ENCODE data around the gene SERP2. TPM values are rescaled to one million over a fixed set of nuclear protein-coding genes. Genes with fewer than 3 reads are reported as not detected.

Gene SERP2
- total RNA-seq, 1 experiment from 2014 or later, result 1.2 TPM

DNA sequence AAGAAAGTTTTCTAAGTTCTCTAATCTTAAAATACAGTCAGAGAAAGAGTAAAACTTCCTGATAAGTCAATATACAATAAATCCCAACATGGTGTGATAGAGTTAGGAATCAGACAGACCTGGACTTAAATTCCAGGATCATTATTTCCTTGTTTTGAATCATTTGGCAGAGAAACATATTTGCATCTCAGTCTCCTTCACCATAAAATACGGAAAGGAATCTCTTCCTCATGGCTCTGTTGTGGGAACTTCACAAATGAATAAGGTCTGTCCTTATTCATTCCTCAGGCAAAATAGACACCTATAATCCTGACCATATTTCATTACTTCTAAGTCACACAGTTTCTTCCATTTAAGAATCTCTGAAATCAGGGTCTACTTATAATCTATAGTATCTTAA lies 19.3 kb upstream of the SERP2 start:
- DNase-seq, result no peak
- Histone ChIP-seq H3K79me2 (ENCODE audit: low read length) (no peaks in the 10 kb centered on the region), H3K9me2 (replicated peaks; ENCODE audit: low read length) (no peaks in the 10 kb centered on the region), H3K9ac (ENCODE audit: low read length) (no peak overlapping the region), H3K27me3 (ENCODE audit: low read length) (no peaks in the 10 kb centered on the region), H3K4me2 (ENCODE audit: low read length) (no peak overlapping the region), H3K27ac (ENCODE audit: low read length) (no peak overlapping the region), H2AFZ (ENCODE audit: low read length) (no peak overlapping the region), H3K9me3 (ENCODE audit: low read length) (no peaks in the 10 kb centered on the region), H3K36me3 (ENCODE audit: low read depth, low read length) (no peaks in the 10 kb centered on the region), H3K4me1 (ENCODE audit: insufficient read depth, low read length) (peaks cover under 1% of the 10 kb centered on the region), H4K20me1 (ENCODE audit: low read length) (no peaks in the 10 kb centered on the region), H3K4me3 (ENCODE audit: low read length) (no peak overlapping the region), H3F3A (ENCODE audit: low read length, unreplicated experiment) (no peaks in the 10 kb centered on the region)
- intact Hi-C loops (cut with micrococcal nuclease), result no loop called here
- ChIA-PET POLR2A (ENCODE audit: unreplicated experiment) (no interaction called here), CTCF (no interaction called here)
- TF ChIP-seq EZH2phosphoT487 (IDR thresholded peaks at IDR 0.05; ENCODE audit: borderline replicate concordance, low read length) (no peak), EZH2 (IDR thresholded peaks at IDR 0.05; ENCODE audit: low read length, unreplicated experiment) (no peak)
- TF ChIP-seq, protein P1, sequence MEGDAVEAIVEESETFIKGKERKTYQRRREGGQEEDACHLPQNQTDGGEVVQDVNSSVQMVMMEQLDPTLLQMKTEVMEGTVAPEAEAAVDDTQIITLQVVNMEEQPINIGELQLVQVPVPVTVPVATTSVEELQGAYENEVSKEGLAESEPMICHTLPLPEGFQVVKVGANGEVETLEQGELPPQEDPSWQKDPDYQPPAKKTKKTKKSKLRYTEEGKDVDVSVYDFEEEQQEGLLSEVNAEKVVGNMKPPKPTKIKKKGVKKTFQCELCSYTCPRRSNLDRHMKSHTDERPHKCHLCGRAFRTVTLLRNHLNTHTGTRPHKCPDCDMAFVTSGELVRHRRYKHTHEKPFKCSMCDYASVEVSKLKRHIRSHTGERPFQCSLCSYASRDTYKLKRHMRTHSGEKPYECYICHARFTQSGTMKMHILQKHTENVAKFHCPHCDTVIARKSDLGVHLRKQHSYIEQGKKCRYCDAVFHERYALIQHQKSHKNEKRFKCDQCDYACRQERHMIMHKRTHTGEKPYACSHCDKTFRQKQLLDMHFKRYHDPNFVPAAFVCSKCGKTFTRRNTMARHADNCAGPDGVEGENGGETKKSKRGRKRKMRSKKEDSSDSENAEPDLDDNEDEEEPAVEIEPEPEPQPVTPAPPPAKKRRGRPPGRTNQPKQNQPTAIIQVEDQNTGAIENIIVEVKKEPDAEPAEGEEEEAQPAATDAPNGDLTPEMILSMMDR (conservative IDR thresholded peaks at IDR 0.05; ENCODE audit: low read depth, low read length), result no peak
- no peak for ATAC-seq
- no TSS peak for BruUV-seq (replicated peaks)

DNA sequence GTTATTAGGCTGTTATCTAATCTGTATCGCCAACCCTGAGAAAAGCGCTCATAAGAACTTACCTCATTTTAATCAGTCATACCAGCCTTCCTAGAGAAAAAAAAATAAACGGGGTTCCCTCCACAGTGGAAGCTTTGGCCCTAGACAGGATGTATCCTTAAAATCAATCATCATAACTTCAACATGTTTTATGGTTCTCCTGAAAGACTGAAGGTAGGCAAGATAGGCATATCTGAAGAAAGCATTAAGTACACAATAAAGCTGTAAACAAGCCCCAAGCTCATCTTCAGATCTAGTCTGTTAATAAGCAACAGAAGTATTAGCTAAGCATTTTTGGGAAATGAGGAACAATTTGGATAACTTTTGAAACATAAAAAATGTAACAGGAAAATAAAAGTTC lies 18.7 kb upstream of the SERP2 start:
- CTCF ChIA-PET, result no interaction called here
- POLR2A ChIA-PET (ENCODE audit: unreplicated experiment), result no interaction called here

DNA sequence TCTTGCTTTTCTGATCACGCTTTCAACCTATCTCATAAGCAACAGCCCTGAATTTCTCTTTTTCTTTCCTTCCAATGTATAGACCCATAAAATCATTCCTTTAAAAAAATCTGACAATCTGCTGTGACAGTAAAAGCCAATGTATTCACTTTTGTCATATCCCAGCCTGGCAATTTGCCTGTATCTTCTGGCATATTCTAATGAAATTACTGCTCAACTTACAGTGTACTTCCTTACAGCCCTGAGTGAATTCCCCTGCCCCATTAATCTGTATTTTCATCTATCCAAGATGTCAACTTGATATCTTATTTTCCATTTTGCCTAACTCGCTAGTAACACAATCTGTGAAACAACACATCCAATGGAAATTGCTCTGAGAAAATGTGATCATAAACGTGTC lies 18.0 kb upstream of the SERP2 start:
- no peaks in the 10 kb centered on the region for H3K9me3 ChIP-seq (ENCODE audit: low read length)
- H3K4me1 ChIP-seq (ENCODE audit: insufficient read depth, low read length), result peaks cover 14% of the 10 kb centered on the region
- intact Hi-C loops (cut with micrococcal nuclease), result no loop called here
- no peaks in the 10 kb centered on the region for H4K20me1 ChIP-seq (ENCODE audit: low read length)
- no peaks in the 10 kb centered on the region for H3K36me3 ChIP-seq (ENCODE audit: low read depth, low read length)
- no peaks in the 10 kb centered on the region for H3K27me3 ChIP-seq (ENCODE audit: low read length)
- no TSS peak for BruUV-seq (replicated peaks)
- no peaks in the 10 kb centered on the region for H3K9me2 ChIP-seq (replicated peaks; ENCODE audit: low read length)
- no peak overlapping the region for H3K27ac ChIP-seq (ENCODE audit: low read length)
- TF ChIP-seq, protein P1 (conservative IDR thresholded peaks at IDR 0.05; ENCODE audit: low read depth, low read length), result no peak
- TF ChIP-seq EZH2 (IDR thresholded peaks at IDR 0.05; ENCODE audit: low read length, unreplicated experiment) (no peak), EZH2phosphoT487 (IDR thresholded peaks at IDR 0.05; ENCODE audit: borderline replicate concordance, low read length) (no peak)
- CTCF ChIA-PET, result no interaction called here
- H2AFZ ChIP-seq (ENCODE audit: low read length), result no peak overlapping the region
- no peak overlapping the region for H3K9ac ChIP-seq (ENCODE audit: low read length)
- no peak overlapping the region for H3K4me2 ChIP-seq (ENCODE audit: low read length)
- POLR2A ChIA-PET (ENCODE audit: unreplicated experiment), result no interaction called here
- H3F3A ChIP-seq (ENCODE audit: low read length, unreplicated experiment), result no peaks in the 10 kb centered on the region
- DNase-seq (no peak), ATAC-seq (no peak)
- H3K4me3 ChIP-seq (ENCODE audit: low read length), result no peak overlapping the region
- no peaks in the 10 kb centered on the region for H3K79me2 ChIP-seq (ENCODE audit: low read length)

More for the DNA sequence above, 18.7 kb upstream of the SERP2 start:
- no peaks in the 10 kb centered on the region for H4K20me1 ChIP-seq (ENCODE audit: low read length)
- H3K4me3 ChIP-seq (ENCODE audit: low read length), result no peak overlapping the region
- H3K9ac ChIP-seq (ENCODE audit: low read length), result no peak overlapping the region
- H3K79me2 ChIP-seq (ENCODE audit: low read length), result no peaks in the 10 kb centered on the region
- no peak overlapping the region for H3K27ac ChIP-seq (ENCODE audit: low read length)
- no peaks in the 10 kb centered on the region for H3K36me3 ChIP-seq (ENCODE audit: low read depth, low read length)
- DNase-seq, result no peak
- no peak overlapping the region for H3K4me2 ChIP-seq (ENCODE audit: low read length)
- TF ChIP-seq EZH2 (IDR thresholded peaks at IDR 0.05; ENCODE audit: low read length, unreplicated experiment) (no peak), EZH2phosphoT487 (IDR thresholded peaks at IDR 0.05; ENCODE audit: borderline replicate concordance, low read length) (no peak)
- TF ChIP-seq, protein P1 (conservative IDR thresholded peaks at IDR 0.05; ENCODE audit: low read depth, low read length), result no peak
- no peaks in the 10 kb centered on the region for H3K9me3 ChIP-seq (ENCODE audit: low read length)
- ATAC-seq, result no peak
- no TSS peak for BruUV-seq (replicated peaks)
- no peaks in the 10 kb centered on the region for H3F3A ChIP-seq (ENCODE audit: low read length, unreplicated experiment)
- H3K4me1 ChIP-seq (ENCODE audit: insufficient read depth, low read length), result peaks cover 6% of the 10 kb centered on the region
- H2AFZ ChIP-seq (ENCODE audit: low read length), result no peak overlapping the region
- no peaks in the 10 kb centered on the region for H3K27me3 ChIP-seq (ENCODE audit: low read length)
- intact Hi-C loops (cut with micrococcal nuclease), result no loop called here
- no peaks in the 10 kb centered on the region for H3K9me2 ChIP-seq (replicated peaks; ENCODE audit: low read length)

Measured in PC-3 (cell line).